ENCODE measurements around the gene SPATA16. TPM values are rescaled to one million over a fixed set of nuclear protein-coding genes. Genes with fewer than 3 reads are reported as not detected.
"Not testable (repeated sequence)": the region's sequence is repeated elsewhere in the genome, so short reads cannot be mapped to it uniquely, and the experiment has no call there.

The SPATA16 gene
- polyA plus RNA-seq, 1 donor from 2014 or later: not detected

GRCh38 chr3:173037840-173038483, 103.1 kb downstream of the SPATA16 start:
- Mint-ChIP-seq H3K9me3 (peaks cover 0 to 6% (median 4%) of the 10 kb centered on the region in 3 donors), H3K36me3 (no peaks in the 10 kb centered on the region), H3K27ac (no peak overlapping the region), H3K27me3 (no peaks in the 10 kb centered on the region), H3K4me3 (no peak overlapping the region), H3K4me1 (no peaks in the 10 kb centered on the region)

DNA sequence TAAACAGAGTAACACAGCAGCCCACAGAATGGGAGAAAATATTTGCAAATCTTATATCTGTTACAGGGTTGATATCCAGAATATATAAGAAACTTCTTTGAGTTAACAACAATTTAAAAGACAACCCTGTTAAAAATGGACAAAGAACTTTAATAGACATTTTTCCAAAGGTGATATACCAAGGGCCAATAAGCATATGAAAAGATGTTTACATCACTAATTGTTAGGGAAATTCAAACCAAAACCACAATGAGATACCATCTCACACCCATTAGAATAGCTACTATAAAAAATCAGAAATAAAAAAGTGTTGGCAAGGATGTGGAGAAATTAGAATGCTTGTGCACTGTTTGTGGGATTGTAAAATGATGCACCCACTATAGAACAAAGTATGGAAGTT, 110.8 kb downstream of the SPATA16 start:
- no peaks in the 10 kb centered on the region for H3K36me3 Mint-ChIP-seq
- H3K27ac Mint-ChIP-seq: no peak overlapping the region
- H3K4me3 Mint-ChIP-seq: no peak overlapping the region
- no peaks in the 10 kb centered on the region for H3K4me1 Mint-ChIP-seq
- peaks cover 0 to 16% (median 3%) of the 10 kb centered on the region in 3 donors for H3K9me3 Mint-ChIP-seq
- peaks cover 2% of the 10 kb centered on the region for H3K27me3 Mint-ChIP-seq

GRCh38 chr3:173028351-173028750, 112.7 kb downstream of the SPATA16 start:
- H3K27me3 Mint-ChIP-seq: peaks cover 2% of the 10 kb centered on the region
- peaks cover 0 to 13% (median 3%) of the 10 kb centered on the region in 3 donors for H3K9me3 Mint-ChIP-seq
- no peak overlapping the region for H3K27ac Mint-ChIP-seq
- H3K36me3 Mint-ChIP-seq: no peaks in the 10 kb centered on the region
- no peaks in the 10 kb centered on the region for H3K4me1 Mint-ChIP-seq
- no peak overlapping the region for H3K4me3 Mint-ChIP-seq

GRCh38 chr3:173027429-173027828, 113.6 kb downstream of the SPATA16 start:
- Mint-ChIP-seq H3K27ac (no peak overlapping the region), H3K4me3 (no peak overlapping the region), H3K4me1 (no peaks in the 10 kb centered on the region), H3K9me3 (peaks cover 0 to 10% (median 0%) of the 10 kb centered on the region in 3 donors), H3K27me3 (peaks cover 2% of the 10 kb centered on the region), H3K36me3 (no peaks in the 10 kb centered on the region)

GRCh38 chr3:173025941-173026340, 115.1 kb downstream of the SPATA16 start:
- no peak overlapping the region for H3K4me3 Mint-ChIP-seq
- H3K27me3 Mint-ChIP-seq: peaks cover 2% of the 10 kb centered on the region
- peaks cover 0 to 11% (median 2%) of the 10 kb centered on the region in 3 donors for H3K9me3 Mint-ChIP-seq
- no peaks in the 10 kb centered on the region for H3K36me3 Mint-ChIP-seq
- H3K27ac Mint-ChIP-seq: no peak overlapping the region
- no peaks in the 10 kb centered on the region for H3K4me1 Mint-ChIP-seq

- Mint-ChIP-seq H3K4me1 (no peaks in the 10 kb centered on the region), H3K36me3 (no peaks in the 10 kb centered on the region), H3K27me3 (no peaks in the 10 kb centered on the region), H3K4me3 (no peak overlapping the region), H3K27ac (no peak overlapping the region), H3K9me3 (peaks cover 2 to 4% (median 4%) of the 10 kb centered on the region in 3 donors)
Observed at GRCh38 chr3:173021547-173022185, 119.4 kb downstream of the SPATA16 start.

DNA sequence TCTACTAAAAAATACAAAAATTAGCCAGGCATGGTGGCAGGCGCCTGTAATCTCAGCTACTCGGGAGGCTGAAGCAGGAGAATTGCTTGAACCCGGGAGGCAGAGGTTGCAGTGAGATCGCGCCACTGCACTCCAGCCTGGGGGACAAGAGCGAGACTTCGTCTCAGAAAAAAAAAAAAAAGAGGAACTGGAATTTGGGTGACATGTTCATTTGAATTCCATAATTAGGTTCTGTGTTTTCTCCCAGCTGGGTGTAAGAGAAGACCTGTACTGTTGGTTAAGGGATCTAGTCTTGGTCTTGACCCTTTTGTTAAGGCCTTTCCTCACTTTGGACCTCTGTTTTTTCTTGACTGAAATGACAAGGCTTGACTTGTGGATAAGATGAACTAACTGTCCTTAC, 120.9 kb downstream of the SPATA16 start:
- not testable (repeated sequence) for H3K4me3 Mint-ChIP-seq, H3K27ac Mint-ChIP-seq, H3K9me3 Mint-ChIP-seq, H3K27me3 Mint-ChIP-seq, H3K4me1 Mint-ChIP-seq, H3K36me3 Mint-ChIP-seq

- Mint-ChIP-seq H3K9me3 (peaks cover 2 to 4% (median 4%) of the 10 kb centered on the region in 3 donors), H3K4me1 (no peaks in the 10 kb centered on the region), H3K4me3 (no peak overlapping the region)
Observed at GRCh38 chr3:173019378-173019777, 121.7 kb downstream of the SPATA16 start.

DNA sequence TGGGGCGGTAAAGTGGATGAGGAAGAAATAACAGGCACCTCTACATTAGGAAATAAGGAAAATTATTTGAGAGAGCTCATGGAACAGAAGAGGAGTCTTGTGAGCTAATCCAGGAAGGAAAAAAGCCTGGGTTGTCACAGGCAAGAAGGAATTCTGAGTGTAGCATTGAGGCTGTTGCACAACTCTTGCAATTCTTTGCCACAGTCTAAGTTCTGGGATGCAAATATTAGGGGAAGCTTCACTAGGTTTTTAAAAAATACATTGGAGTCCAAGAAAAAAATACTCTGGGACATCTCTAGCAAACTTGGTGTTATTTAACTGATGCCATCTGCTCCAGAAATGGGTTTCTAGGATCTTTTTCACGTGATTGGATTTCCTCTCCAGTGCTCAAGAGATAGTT, 122.3 kb downstream of the SPATA16 start:
- no peaks in the 10 kb centered on the region for H3K4me1 Mint-ChIP-seq
- no peak overlapping the region for H3K4me3 Mint-ChIP-seq
- H3K36me3 Mint-ChIP-seq: no peaks in the 10 kb centered on the region
- no peak overlapping the region for H3K27ac Mint-ChIP-seq
- no peaks in the 10 kb centered on the region for H3K27me3 Mint-ChIP-seq
- H3K9me3 Mint-ChIP-seq: peaks cover 2 to 4% (median 4%) of the 10 kb centered on the region in 3 donors

More at GRCh38 chr3:173019378-173019777, 121.7 kb downstream of the SPATA16 start:
- Mint-ChIP-seq H3K27ac (no peak overlapping the region), H3K36me3 (no peaks in the 10 kb centered on the region), H3K27me3 (no peaks in the 10 kb centered on the region)

DNA sequence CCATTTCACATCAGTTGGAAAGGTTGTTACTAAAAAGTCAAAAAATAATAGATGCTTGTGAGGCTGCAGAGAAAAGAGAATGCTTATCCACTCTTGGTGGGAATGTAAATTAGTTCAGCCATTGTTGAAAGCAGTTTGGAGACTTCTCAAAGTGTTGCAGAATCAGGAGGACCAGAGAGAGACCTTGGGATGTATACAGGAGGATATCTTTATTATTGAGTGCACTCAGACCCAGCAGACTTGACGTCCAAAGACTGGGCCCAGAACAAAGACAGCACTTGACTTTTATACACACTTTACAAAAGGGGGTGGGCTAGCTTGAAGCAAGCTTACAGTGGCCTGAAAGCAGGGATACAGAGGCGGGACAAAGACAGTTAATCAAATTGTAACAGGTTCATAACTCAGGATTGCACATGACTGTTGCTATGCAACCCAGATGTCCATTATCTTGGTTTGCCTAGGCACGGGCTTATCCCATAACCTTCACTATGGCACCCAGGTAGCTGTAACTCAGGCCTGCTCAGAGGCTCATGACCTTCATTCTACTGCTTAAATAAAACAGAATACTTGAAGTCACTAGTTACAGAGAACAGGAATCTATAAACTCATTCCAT, 127.7 kb downstream of the SPATA16 start:
- H3K9me3 Mint-ChIP-seq: no peaks in the 10 kb centered on the region
- no peaks in the 10 kb centered on the region for H3K4me1 Mint-ChIP-seq

DNA sequence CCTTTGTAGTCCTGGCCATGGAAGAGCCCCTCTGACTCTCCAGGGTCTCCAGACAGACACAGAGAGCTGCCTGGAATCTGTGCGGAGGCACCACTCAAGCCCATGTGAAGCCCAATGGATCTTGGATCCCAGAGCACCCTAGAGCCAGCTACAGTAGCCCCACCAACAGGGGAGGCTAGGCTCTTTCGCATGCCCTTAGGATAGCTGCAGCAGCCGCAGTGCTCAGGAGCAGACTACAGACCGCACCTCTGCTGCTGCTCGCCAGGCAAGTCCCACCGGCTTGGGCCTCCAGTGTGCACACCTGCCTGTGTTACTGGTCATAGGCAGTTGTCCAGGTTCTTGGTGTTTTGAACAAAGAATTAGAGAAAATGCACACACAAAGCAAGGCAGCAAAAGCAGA, 131.6 kb downstream of the SPATA16 start:
- H3K27me3 Mint-ChIP-seq: no peaks in the 10 kb centered on the region
- no peaks in the 10 kb centered on the region for H3K9me3 Mint-ChIP-seq
- no peaks in the 10 kb centered on the region for H3K4me1 Mint-ChIP-seq

More for the DNA sequence above, 127.7 kb downstream of the SPATA16 start:
- no peak overlapping the region for H3K4me3 Mint-ChIP-seq
- H3K27ac Mint-ChIP-seq: no peak overlapping the region
- no peaks in the 10 kb centered on the region for H3K27me3 Mint-ChIP-seq
- H3K36me3 Mint-ChIP-seq: no peaks in the 10 kb centered on the region

DNA sequence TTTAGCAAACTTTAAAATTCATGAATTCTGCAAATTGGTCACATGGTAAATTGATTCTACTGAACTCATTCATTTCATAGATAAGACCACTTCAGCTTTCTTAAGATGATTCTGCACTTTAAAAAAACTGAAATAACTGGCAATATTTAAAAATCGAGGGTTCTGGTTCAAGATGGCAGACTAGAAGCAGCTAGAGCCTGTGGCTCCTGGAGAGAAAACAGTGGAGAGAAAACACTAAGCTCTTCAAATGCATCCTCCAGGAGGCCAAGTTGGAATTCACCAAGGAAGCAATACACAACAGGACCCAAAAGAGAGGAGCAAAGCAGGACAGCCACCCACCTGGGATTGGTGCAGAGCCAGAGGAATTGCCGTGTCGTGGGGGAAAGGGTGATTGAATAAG, 132.1 kb downstream of the SPATA16 start:
- Mint-ChIP-seq H3K36me3 (no peaks in the 10 kb centered on the region), H3K27ac (no peak overlapping the region), H3K27me3 (no peaks in the 10 kb centered on the region), H3K4me3 (no peak overlapping the region), H3K4me1 (no peaks in the 10 kb centered on the region), H3K9me3 (no peaks in the 10 kb centered on the region)

More for the DNA sequence above, 131.6 kb downstream of the SPATA16 start:
- no peaks in the 10 kb centered on the region for H3K36me3 Mint-ChIP-seq
- H3K4me3 Mint-ChIP-seq: no peak overlapping the region
- no peak overlapping the region for H3K27ac Mint-ChIP-seq

DNA sequence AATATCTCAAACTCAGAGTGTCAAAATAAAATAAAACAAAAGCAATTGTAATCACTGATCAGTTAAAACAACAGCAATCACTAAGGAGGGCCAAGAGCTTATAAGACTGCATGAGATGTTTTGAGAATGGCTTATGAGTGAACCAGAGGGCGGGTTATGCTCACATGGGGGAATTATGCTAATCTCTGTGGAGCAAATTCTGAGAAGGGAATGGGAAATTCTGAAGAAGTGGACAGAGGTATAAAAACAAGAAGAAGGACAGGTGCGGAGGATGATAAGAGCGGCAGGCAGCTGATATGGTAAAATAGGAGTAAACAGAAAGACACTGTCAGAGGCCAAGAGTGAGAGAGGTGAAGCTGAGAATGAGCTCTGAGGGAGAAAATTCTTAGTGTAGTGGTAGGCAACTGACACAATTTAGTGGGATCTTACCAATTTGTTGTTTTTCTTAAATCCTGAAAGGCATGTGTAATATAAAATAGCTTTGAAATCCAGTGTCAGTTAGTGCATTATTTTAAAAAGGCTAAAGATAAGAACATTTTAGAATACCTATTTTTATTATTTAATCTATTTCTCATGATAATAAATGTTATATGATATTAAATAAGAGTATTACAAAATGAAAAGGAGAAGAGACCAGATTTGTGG, 133.8 kb downstream of the SPATA16 start:
- Mint-ChIP-seq H3K36me3 (no peaks in the 10 kb centered on the region), H3K27me3 (peaks cover 2% of the 10 kb centered on the region), H3K27ac (no peak overlapping the region), H3K4me3 (no peak overlapping the region), H3K4me1 (no peaks in the 10 kb centered on the region), H3K9me3 (peaks cover 0 to 3% (median 0%) of the 10 kb centered on the region in 3 donors)

- H3K27me3 Mint-ChIP-seq: peaks cover 2% of the 10 kb centered on the region
- H3K27ac Mint-ChIP-seq: no peak overlapping the region
- no peak overlapping the region for H3K4me3 Mint-ChIP-seq
- H3K4me1 Mint-ChIP-seq: no peaks in the 10 kb centered on the region
- H3K36me3 Mint-ChIP-seq: no peaks in the 10 kb centered on the region
- peaks cover 0 to 3% (median 0%) of the 10 kb centered on the region in 3 donors for H3K9me3 Mint-ChIP-seq
Observed at GRCh38 chr3:173006006-173006405, 135.0 kb downstream of the SPATA16 start.

GRCh38 chr3:173004681-173005080, 136.4 kb downstream of the SPATA16 start:
- Mint-ChIP-seq H3K4me1 (no peaks in the 10 kb centered on the region), H3K27me3 (peaks cover 2% of the 10 kb centered on the region), H3K9me3 (peaks cover 0 to 3% (median 0%) of the 10 kb centered on the region in 3 donors), H3K36me3 (no peaks in the 10 kb centered on the region), H3K4me3 (no peak overlapping the region), H3K27ac (no peak overlapping the region)
